Jurkat, Clone E6-1 (cell line): ENCODE results near the gene GTF3C5.
"Not testable (repeated sequence)": the region's sequence is repeated elsewhere in the genome, so short reads cannot be mapped to it uniquely, and the experiment has no call there.

Source experiments
- DNase-seq: peaks from one replicate; pipeline ENCODE4 v3.0.0-alpha.2; 2011; ENCODE audit warnings: low read depth, low spot score
- H3K4me3 ChIP-seq: 2 replicates; pipeline ENCODE4 v1.5.1; 2011; ENCODE audit warnings: mild to moderate bottlenecking, low read length, control low read depth, moderate library complexity

Gene GTF3C5

DNA sequence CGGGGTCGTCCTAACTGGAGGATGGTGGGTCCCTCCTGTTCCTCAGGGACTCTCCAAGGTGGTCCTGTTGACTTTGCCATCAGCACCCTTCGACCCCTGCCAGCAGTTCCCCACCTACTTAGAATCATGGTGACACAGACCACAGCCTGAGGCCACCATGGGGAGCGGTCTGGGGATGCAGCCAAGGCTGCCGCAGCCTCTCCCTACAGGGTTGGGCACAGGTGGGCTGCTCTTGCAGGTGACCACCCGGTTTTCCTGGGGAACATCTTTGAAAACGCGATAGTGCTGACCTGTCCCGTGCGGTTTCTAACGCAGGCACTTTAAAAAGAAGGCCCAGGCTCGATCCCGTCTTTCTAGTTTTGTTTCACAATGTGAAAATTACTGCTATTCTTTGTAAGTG, 18.2 kb downstream of the GTF3C5 start:
- no peak overlapping the region for H3K4me3 ChIP-seq
- no peak for DNase-seq

DNA sequence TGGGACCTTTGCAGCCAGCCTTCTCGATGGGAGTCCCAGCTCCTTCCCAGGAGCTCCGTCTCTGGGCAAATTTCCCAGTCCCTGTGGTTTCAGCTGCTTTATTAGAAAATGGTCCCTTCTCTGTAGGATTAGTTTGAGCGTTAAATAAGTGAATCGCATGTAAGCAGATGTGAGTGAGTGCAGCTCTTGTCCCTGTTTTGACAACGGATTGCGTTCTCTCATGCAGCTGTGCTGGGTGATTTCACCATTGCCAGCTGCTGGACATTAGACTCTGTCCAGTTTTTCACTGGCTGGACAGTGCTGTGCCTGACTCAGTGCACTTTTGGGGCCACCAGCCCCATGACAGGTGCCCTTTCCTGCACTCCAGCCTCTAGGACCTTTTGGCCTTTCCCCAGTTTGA, 19.3 kb downstream of the GTF3C5 start:
- no peak for DNase-seq

DNA sequence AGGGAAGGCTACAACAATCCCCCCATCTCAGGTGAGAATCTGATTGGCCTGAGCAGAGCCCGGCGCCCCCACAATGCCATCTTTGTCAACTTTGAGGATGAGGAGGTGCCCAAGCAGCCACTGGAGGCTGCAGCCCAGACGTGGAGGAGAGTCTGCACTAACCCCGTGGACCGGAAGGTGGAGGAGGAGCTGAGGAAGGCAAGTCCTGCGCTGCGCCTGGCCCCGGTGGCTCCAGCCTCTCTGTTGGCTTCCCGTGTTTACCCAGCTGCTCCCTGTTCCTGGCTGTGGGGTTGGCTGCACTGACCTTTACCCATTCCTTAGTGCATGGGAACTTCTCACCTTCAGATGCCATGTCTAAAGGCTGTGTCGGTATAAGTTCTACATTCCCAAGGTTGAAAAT, 20.0 kb downstream of the GTF3C5 start:
- no peak overlapping the region for H3K4me3 ChIP-seq
- DNase-seq: no peak

More for the DNA sequence above, 19.3 kb downstream of the GTF3C5 start:
- no peak overlapping the region for H3K4me3 ChIP-seq

DNA sequence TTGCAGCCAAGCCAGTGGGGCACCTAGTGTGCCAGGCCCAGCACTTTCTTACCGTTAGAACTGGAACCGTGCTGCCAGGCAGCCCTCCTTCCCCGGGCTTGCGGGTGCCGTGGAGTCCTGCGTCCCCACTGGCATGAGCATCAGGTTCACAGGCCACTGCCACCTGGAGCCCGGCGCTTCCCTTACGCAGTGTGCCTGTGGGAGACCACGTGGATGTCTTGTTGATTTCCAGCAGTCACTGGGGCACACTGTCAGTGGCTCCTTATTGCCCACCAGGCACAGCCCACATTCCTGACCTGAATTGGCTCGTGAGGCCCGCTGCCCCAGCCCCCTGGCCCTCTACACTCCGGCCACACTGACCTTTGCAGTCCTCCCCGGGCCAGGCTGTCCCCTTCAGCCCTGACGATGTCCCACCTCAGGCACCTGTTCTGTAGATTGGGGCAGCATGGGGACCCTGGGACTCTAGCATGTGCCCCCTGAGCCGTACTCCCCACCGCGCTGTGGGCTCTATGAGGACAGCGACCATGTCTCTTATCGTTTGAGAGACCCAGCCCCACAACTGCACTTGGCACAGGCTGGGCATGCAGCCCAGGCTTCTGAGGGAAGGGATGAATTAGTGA, 20.6 kb downstream of the GTF3C5 start:
- no peak overlapping the region for H3K4me3 ChIP-seq
- no peak for DNase-seq

DNA sequence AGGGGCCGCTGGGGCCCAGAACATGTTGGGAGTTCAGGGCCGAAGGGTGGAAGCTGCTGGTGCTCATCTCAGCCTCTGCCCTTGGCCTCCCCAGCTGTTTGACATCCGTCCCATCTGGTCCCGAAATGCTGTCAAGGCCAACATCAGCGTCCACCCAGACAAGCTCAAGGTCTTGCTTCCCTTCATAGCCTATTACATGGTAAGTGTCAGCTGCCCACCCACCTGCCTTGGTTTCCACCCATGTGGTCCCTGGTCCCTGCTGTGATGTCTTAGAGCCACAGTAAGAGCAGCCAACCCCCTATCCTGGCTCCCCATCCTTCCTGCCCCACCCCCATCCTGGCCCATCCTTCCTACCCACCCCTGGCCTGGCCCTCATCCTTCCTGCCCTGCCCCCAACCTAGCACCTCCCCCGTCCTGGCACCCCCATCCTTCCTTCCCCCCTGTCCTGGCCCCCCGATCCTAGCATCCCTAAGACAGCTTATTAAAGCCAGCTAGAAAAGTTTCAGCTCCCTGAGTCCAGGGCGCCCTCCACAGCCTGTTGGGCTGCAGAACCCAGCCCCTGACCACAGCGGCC, 21.3 kb downstream of the GTF3C5 start:
- no peak overlapping the region for H3K4me3 ChIP-seq
- no peak for DNase-seq

DNA sequence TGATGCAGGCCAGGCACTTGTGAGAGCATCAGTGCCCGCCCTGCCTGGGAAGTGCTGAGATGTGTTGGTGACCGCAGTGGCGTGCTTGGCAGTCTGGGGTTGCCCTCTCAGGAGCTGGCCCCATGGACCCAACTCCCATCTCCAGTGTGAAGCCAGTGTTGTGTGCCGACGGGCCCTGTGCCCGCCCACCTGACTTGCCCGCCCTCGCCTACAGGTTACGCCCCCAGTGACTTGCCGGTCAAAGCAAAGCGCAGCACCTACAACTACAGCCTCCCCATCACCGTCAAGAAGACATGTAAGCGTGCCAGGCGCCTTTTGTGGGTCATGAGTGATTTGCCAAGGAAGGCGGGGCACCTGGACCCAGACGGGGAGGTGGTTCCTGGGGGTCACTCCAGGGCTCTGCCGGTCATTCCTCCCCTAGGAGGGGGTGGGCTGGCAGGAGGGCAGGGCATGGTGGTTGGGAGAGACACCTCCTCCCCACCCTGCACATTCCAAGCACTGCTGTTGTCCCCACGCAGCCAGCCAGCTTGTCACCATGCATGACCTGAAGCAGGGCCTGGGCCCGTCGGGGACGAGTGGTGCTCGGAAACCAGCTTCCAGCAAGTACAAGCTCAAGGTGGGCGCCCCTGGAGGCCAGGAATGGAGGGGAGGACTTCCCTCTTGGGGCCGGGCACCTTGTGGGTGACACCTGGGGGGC, 23.5 kb downstream of the GTF3C5 start:
- no peak for DNase-seq
- H3K4me3 ChIP-seq: no peak overlapping the region

DNA sequence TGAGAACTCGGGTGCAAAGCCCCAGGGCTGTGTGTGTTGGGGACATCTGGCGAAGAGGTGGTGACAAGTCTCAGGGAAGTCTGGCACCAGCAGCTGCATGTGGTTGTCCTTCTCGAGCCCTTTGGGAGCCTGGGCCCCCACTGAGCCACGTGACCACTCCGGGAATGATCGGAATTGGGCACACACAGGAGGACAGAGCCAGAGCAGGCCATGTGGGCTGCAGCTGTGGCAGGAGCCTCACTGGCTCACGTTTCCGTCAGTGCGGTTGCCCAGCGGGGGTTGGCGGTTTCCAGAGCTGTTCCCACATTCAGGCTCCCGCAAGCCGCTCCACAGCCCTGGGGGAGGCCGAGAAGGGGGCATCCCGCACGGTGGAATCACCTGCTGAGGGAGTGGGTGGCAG, 24.2 kb downstream of the GTF3C5 start:
- DNase-seq: no peak
- no peak overlapping the region for H3K4me3 ChIP-seq

DNA sequence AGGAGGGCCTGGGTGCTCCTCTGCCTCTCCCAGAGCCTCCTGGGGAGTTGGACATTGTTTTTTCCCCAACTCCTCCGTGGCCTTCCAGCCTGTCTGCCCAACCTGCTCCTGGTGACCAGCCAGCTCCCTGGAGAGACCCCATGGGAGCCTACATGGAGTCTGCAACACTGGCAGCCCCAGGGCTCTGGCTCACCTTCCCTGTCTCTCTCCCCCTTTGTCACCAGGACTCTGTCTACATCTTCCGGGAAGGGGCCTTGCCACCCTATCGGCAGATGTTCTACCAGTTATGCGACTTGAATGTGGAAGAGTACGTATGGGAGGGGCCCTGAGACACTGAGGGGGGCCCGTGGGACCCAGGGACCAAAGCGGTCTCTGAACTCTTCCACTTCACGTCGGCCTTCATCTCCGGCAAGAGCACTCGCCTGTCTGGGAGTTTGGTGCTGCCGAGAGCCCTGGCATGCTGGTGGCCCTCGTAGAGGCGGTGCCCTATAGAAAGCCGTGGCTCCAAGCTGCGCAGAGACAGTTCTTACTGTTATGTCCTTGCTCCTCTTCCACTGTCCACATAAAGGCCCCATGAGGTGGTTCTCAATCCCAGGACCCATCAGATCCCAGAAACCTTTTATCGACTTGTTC, 25.1 kb downstream of the GTF3C5 start:
- DNase-seq: no peak
- H3K4me3 ChIP-seq: no peak overlapping the region

DNA sequence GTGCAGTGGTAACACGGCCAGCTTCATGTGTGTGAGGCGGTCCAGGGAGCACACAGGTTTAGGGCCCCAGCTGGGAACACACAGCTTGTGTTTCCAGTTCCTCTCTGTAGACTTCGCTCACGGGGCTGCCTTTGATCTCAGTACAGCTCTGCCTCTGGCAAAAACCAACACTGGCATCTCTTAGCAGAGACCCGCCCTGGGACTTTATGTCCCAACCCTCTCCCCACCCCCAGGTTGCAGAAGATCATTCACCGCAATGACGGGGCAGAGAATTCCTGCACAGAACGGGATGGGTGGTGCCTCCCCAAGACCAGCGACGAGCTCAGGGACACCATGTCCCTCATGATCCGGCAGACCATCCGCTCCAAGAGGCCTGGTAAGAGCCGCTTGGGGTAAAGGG, 25.7 kb downstream of the GTF3C5 start:
- DNase-seq: peak; percentile 51
- no peak overlapping the region for H3K4me3 ChIP-seq

DNA sequence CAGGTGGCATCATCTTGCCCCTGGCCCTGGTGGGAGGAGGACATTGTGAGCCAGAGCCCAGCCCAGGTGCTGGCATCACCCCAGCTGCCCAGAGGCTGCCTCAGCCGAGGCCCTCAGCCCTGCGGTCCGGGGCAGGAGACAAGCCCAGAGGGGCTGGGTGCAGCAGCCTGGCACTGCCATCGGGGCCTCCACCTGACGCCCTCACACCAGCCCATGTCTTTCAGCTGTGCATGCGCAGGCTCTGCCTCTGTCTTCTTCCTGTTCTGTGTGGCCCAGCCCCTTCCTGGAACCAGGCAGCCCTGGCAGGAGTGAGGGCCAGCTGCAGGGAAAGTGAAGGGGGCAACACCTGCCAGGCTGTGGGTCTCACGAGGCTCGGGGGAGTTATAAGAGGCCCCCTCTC, 26.2 kb downstream of the GTF3C5 start:
- peak; percentile 39 for DNase-seq
- no peak overlapping the region for H3K4me3 ChIP-seq

DNA sequence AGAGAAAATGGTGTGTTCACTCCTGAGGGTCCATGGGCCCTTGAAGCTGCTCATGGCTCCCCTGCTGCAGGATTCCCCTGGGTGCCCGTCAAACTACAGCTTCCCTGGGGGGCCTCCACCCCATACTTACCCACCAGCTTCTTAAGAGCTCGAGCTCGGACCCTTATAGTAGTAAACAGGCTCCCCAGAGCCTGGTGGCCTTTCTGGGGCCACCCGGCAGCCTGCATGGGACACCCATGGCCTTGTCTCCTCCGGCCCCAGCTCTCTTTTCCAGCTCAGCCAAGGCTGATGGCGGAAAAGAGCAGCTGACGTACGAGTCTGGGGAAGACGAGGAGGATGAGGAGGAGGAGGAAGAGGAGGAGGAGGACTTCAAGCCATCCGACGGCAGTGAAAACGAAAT, 26.8 kb downstream of the GTF3C5 start:
- no peak overlapping the region for H3K4me3 ChIP-seq
- no peak for DNase-seq

DNA sequence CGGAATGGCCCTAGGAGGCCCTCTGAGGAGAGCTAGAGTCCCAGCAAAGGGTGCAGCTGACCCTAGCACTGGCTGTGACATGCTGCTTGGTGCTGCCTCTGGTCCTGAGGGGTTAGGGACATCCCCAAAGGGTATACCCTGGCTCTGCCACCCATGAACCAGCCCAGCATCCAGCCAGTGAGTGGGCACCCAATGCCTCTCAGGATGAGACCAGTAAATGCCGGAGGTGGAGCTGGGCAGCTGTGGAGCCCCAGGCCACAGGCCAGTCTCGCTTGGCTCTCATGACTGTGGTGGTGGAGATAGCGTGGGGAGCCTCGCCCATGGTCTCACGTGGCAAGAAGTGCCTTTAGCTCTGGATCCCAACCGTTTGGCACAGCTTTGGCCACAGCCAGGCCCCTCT, 27.3 kb downstream of the GTF3C5 start:
- no peak overlapping the region for H3K4me3 ChIP-seq
- DNase-seq: no peak

DNA sequence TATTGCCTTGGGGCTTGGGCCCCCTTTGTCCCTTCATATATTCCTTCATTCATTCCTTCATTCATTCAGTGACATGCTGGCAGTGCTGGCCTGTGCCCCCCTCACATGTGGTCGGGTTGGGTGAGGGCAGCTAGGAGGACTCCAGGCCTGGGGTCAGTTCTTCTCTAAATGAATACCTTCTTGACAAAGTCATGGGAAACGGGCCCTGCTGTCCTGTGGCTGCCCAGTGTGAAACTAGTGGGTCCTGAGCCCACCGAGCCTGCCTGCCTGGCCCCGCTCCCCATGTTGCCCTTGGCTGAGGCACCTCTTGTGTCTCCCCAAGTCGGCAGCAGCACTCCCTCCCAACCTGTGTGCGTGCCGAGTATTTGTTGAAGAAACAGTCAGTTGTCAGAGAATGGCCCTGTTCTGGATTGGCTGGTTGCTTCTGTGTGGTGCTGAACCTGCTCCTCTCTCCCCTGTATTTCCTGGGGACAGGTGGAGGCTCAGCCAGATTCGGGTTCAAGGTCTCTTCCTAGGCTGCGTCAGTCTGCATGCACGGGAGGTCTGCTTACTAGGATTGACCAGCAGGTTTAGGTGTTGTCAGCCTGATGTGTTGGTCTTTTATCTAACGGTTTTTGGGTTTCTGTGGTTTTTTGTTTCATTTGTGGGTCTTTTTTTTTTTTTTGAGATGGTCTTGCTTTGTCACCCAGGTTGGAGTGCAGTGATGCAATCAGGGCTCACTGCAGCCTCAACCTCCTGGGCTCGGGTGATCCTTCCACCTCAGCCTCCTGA, 27.9 kb downstream of the GTF3C5 start:
- peak; percentile 35 for DNase-seq

DNA sequence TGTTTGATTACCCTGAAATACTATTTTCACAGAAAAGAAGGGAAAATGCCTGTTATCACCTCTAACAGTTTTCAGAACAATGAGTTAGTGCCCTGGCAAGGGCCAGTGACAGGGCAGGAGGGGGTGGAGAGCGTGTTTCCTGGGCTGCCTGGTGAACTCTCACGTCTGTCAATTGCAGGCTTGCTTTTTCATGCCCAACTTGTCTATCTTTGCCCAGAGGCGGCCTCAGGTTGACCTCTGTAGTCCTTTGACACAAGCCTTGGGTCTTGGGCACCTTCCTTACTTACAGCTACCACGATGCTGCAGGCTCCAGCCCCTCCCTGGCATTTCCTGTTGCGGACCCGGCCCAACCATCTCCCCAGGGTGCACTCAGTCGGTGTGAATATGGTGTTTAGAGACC, 28.8 kb downstream of the GTF3C5 start:
- no peak for DNase-seq
- H3K4me3 ChIP-seq: no peak overlapping the region

More for the DNA sequence above, 27.9 kb downstream of the GTF3C5 start:
- no peak overlapping the region for H3K4me3 ChIP-seq

DNA sequence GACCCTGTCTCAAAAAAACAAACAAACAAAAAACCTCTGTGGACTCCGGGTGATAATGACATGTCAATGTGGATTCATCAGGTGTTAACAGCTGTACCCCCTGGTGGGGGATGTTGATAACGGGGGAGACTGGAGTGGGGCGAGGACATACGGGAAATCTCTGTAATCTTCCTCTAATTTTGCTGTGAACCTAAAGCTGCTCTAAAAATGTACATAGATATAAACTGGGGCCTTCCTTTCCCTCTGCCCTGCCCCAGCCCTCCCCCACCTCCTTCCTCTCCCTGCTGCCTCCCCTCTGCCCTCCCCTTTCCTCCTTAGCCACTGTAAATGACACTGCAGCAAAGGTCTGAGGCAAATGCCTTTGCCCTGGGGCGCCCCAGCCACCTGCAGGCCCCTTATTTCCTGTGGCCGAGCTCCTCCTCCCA, 29.6 kb downstream of the GTF3C5 start:
- no peak for DNase-seq
- no peak overlapping the region for H3K4me3 ChIP-seq

DNA sequence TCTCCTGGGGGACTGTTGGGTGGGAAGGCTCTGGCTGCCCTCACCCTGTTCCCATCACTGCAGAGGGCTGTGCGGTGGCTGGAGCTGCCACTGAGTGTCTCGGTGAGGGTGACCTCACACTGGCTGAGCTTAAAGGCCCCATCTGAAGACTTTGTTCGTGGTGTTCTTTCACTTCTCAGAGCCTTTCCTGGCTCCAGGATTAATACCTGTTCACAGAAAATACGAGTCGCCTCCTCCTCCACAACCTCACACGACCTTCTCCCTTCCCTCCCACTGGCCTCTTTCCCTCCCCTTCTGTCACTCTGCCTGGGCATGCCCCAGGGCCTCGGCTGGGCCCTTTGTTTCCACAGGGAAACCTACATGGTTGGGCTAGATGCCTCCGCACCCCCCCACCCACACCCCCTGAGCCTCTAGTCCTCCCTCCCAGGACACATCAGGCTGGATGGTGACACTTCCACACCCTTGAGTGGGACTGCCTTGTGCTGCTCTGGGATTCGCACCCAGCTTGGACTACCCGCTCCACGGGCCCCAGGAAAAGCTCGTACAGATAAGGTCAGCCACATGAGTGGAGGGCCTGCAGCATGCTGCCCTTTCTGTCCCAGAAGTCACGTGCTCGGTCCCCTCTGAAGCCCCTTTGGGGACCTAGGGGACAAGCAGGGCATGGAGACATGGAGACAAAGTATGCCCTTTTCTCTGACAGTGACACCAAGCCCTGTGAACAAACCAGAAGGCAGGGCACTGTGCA, 30.4 kb downstream of the GTF3C5 start:
- H3K4me3 ChIP-seq: not testable (repeated sequence)

DNA sequence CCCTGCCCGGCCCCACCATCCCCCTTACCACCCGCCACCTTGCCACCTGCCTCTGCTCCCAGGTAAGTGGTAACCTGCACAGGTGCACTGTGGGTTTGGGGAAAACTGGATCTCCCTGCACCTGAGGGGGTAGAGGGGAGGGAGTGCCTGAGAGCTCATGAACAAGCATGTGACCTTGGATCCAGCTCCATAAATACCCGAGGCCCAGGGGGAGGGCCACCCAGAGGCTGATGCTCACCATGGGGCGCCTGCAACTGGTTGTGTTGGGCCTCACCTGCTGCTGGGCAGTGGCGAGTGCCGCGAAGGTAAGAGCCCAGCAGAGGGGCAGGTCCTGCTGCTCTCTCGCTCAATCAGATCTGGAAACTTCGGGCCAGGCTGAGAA, 31.0 kb downstream of the GTF3C5 start, which contains the start of gene CEL:
Gene CEL, plus strand, starts transcription at position 218 of the 382 bp plus-strand sequence. Its CDS starts 22 bp downstream, at position 240.
- not testable (repeated sequence) for H3K4me3 ChIP-seq, DNase-seq

More for the DNA sequence above, 30.4 kb downstream of the GTF3C5 start:
- not testable (repeated sequence) for DNase-seq

DNA sequence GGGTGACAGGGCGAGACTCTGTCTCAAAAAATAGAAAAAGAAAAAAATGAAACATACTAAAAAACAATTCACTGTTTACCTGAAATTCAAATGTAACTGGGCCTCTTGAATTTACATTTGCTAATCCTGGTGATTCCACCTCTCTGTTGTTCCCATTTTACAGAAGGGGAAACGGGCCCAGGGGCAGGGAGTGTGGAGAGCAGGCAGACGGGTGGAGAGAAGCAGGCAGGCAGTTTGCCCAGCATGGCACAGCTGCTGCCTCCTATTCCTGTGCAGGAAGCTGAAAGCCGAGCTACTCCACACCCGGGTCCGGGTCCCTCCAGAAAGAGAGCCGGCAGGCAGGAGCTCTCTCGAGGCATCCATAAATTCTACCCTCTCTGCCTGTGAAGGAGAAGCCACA, 31.8 kb downstream of the GTF3C5 start:
- not testable (repeated sequence) for H3K4me3 ChIP-seq, DNase-seq

DNA sequence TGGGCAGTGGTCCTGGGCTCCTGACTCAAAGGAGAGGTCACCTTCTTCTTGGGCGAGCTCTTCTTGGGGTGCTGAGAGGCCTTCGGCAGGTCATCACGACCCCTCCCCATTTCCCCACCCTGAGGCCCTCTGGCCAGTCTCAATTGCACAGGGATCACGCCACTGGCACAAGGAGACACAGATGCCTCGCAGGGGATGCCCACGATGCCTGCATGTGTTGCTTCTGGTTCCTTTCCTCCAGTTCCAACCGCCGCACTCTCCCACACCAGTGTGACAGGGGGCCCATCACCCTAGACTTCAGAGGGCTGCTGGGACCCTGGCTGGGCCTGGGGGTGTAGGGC, 32.3 kb downstream of the GTF3C5 start:
- H3K4me3 ChIP-seq: no peak overlapping the region
- no peak for DNase-seq
